ENCODE measurements around the gene ERP29. TPM values are rescaled to one million over a fixed set of nuclear protein-coding genes. Genes with fewer than 3 reads are reported as not detected.

ERP29 gene
- 158 TPM for polyA plus RNA-seq (2013, experiment 1 of 2)
- polyA plus RNA-seq (2013, experiment 2 of 2), result 161 TPM

DNA sequence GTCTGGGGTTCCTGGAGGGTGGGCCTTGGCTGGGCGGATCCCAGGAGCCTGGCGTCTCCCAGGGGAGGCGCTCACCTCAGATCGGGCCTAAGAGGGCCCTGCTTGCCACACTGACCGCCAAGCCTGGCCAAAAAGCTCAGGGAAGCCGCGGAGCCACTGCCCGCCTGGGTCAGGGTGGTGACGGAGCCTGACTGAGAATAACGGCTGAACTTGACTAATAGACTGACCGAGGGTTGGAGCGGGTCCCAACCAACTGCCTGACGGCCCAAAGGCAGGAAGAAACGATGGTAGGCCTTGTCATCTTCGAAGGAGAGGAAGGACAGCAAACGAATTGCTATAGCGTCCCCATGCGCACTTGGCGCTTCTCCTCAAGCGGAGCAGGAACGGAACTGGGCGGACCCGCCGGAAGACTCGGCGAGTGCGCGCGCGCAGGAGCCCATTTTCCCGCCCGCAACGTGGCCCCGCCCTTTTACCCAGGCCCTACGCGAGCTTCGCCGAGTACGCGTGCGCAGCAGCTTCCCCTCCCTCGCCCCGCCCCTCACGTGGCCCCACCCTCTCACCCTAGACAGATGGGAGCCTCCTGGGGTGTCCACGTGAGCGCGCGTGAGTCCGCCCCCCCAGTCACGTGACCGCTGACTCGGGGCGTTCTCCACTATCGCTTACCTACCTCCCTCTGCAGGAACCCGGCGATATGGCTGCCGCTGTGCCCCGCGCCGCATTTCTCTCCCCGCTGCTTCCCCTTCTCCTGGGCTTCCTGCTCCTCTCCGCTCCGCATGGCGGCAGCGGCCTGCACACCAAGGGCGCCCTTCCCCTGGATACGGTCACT, at the start of gene ERP29, which contains the start of gene TMEM116:
Gene ERP29 (plus strand): TSS at position 652 of the 826 bp plus-strand sequence. CDS start 40 bp downstream, at position 692.
Gene TMEM116 (minus strand): TSS at position 391 of the 826 bp plus-strand sequence. CDS start 7,895 bp downstream, outside the sequence.
- Histone ChIP-seq H3K27ac (ENCODE audit: low read length, poor library complexity, severe bottlenecking) (peak within 1 kb of the TSS; percentile 94), H3K9me3 (ENCODE audit: control insufficient read depth, low read length) (no peaks in the 10 kb centered on the region), H4K91ac (ENCODE audit: low read length) (peak within 1 kb of the TSS; percentile 91), H2BK12ac (ENCODE audit: low read length in 2 of 2) (peak within 1 kb of the TSS; percentile 28 to 45), H3K27me3 (ENCODE audit: control insufficient read depth in 1 of 2, insufficient read depth in 1 of 2, low read length in 2 of 2) (no peaks in the 10 kb centered on the region), H2BK120ac (ENCODE audit: low read depth, low read length) (peak within 1 kb of the TSS; percentile 87), H2BK5ac (ENCODE audit: low read depth, low read length, poor library complexity, severe bottlenecking) (peak within 1 kb of the TSS; percentile 92), H3K4me1 (ENCODE audit: control insufficient read depth, insufficient read depth, low read depth, low read length) (peaks cover 6% of the 10 kb centered on the region), H2AK5ac (ENCODE audit: low read length, severe bottlenecking) (no peak within 1 kb of the TSS), H3K4me3 (ENCODE audit: insufficient read depth in 1 of 2, low read depth in 1 of 2, low read length in 2 of 2) (peak within 1 kb of the TSS; percentile 94 to 100), H3K4ac (ENCODE audit: low read depth in 1 of 2, low read length in 2 of 2) (peak within 1 kb of the TSS; percentile 84 to 89), H4K8ac (ENCODE audit: low read length) (peak within 1 kb of the TSS; percentile 93), H3K9ac (ENCODE audit: low read length) (peak within 1 kb of the TSS; percentile 100), H3K4me2 (ENCODE audit: low read length, poor library complexity, severe bottlenecking) (peak within 1 kb of the TSS; percentile 83), H3K23ac (ENCODE audit: low read length in 2 of 2) (peak within 1 kb of the TSS; percentile 45 to 98), H3K79me1 (replicated peaks; ENCODE audit: low read length, poor library complexity, severe bottlenecking) (peaks cover 18% of the 10 kb centered on the region), H2AFZ (ENCODE audit: low read depth, low read length) (peak within 1 kb of the TSS; percentile 80), H3K18ac (ENCODE audit: low read depth in 1 of 2, low read length in 2 of 2) (peak within 1 kb of the TSS; percentile 83 to 93), H3K14ac (ENCODE audit: low read length in 2 of 2) (peak within 1 kb of the TSS in 1 of 2 experiments; percentile 91), H3K36me3 (ENCODE audit: control insufficient read depth in 1 of 2, insufficient read depth in 2 of 2, low read depth in 1 of 2, low read length in 2 of 2) (peaks cover 0 to 20% of the 10 kb centered on the region in 2 experiments), H2BK15ac (ENCODE audit: low read depth, poor library complexity, severe bottlenecking) (peak within 1 kb of the TSS; percentile 71)
- peak; percentile 98 for DNase-seq
- under 1% methylated on average over 67 of the region's 67 CpGs for WGBS

DNA sequence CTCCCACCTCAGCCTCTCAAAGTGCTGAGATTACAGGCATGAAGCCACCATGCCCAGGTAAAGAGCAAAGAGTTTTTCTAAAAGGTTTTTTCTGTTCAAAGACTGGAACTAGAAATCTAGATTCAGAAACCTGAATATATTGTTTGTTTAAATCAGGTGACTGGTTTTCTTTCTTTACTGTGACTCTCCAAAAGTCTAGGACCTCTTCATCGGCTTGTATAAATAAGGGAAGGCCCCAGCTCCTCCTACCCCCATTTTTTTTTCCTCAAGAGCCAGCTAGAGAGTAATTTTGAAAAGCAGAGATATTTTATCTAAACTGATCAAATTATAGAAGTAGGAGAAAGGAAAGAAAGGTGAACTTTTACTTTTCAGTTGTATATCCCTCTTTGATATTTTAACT, 48.3 kb upstream of the ERP29 start:
- Histone ChIP-seq H3K18ac (ENCODE audit: low read depth in 1 of 2, low read length in 2 of 2) (no peak overlapping the region), H3K27me3 (ENCODE audit: control insufficient read depth in 1 of 2, insufficient read depth in 1 of 2, low read length in 2 of 2) (no peaks in the 10 kb centered on the region), H3K79me1 (replicated peaks; ENCODE audit: low read length, poor library complexity, severe bottlenecking) (no peaks in the 10 kb centered on the region), H2BK5ac (ENCODE audit: low read depth, low read length, poor library complexity, severe bottlenecking) (no peak overlapping the region), H2BK120ac (ENCODE audit: low read depth, low read length) (no peak overlapping the region), H3K4me3 (ENCODE audit: insufficient read depth in 1 of 2, low read depth in 1 of 2, low read length in 2 of 2) (no peak overlapping the region), H3K9ac (ENCODE audit: low read length) (no peak overlapping the region), H3K23ac (ENCODE audit: low read length in 2 of 2) (no peak overlapping the region), H2BK15ac (ENCODE audit: low read depth, poor library complexity, severe bottlenecking) (no peak overlapping the region), H3K4me2 (ENCODE audit: low read length, poor library complexity, severe bottlenecking) (no peak overlapping the region), H2AFZ (ENCODE audit: low read depth, low read length) (no peak overlapping the region), H4K8ac (ENCODE audit: low read length) (no peak overlapping the region), H4K91ac (ENCODE audit: low read length) (no peak overlapping the region), H3K9me3 (ENCODE audit: control insufficient read depth, low read length) (peaks cover 1% of the 10 kb centered on the region), H3K4ac (ENCODE audit: low read depth in 1 of 2, low read length in 2 of 2) (no peak overlapping the region), H3K27ac (ENCODE audit: low read length, poor library complexity, severe bottlenecking) (no peak overlapping the region), H3K14ac (ENCODE audit: low read length in 2 of 2) (no peak overlapping the region), H2AK5ac (ENCODE audit: low read length, severe bottlenecking) (no peak overlapping the region), H3K36me3 (ENCODE audit: control insufficient read depth in 1 of 2, insufficient read depth in 2 of 2, low read depth in 1 of 2, low read length in 2 of 2) (no peaks in the 10 kb centered on the region), H2BK12ac (ENCODE audit: low read length in 2 of 2) (no peak overlapping the region), H3K4me1 (ENCODE audit: control insufficient read depth, insufficient read depth, low read depth, low read length) (no peaks in the 10 kb centered on the region)
- no CpG with 5 or more reads among the region's 1 CpG for WGBS
- DNase-seq, result no peak

DNA sequence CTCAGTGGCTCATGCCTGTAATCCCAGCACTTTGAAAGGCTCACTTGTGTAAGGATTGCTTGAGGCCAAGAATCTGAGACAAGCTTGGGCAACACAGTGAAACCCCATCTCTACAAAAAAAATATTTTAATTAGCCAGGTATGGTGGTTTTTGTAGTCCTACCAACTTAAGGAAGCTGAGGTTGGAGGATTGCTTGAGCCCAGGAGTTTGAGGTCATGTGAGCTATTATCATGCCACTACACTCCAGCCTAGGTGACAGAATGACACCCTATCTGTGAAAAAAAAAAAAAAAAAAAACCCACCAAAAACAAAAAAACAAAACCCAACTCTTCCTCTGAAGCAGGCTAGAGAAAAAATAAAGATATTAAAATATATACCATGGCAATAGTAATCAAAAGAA, 41.4 kb upstream of the ERP29 start:
- Histone ChIP-seq H2AK5ac (ENCODE audit: low read length, severe bottlenecking) (no peak overlapping the region), H3K36me3 (ENCODE audit: control insufficient read depth in 1 of 2, insufficient read depth in 2 of 2, low read depth in 1 of 2, low read length in 2 of 2) (no peaks in the 10 kb centered on the region), H3K18ac (ENCODE audit: low read depth in 1 of 2, low read length in 2 of 2) (no peak overlapping the region), H2AFZ (ENCODE audit: low read depth, low read length) (no peak overlapping the region), H3K27ac (ENCODE audit: low read length, poor library complexity, severe bottlenecking) (no peak overlapping the region), H3K4me1 (ENCODE audit: control insufficient read depth, insufficient read depth, low read depth, low read length) (no peaks in the 10 kb centered on the region), H3K4me3 (ENCODE audit: insufficient read depth in 1 of 2, low read depth in 1 of 2, low read length in 2 of 2) (no peak overlapping the region), H2BK15ac (ENCODE audit: low read depth, poor library complexity, severe bottlenecking) (no peak overlapping the region), H3K4me2 (ENCODE audit: low read length, poor library complexity, severe bottlenecking) (no peak overlapping the region), H4K91ac (ENCODE audit: low read length) (no peak overlapping the region), H2BK5ac (ENCODE audit: low read depth, low read length, poor library complexity, severe bottlenecking) (no peak overlapping the region), H3K14ac (ENCODE audit: low read length in 2 of 2) (no peak overlapping the region), H3K27me3 (ENCODE audit: control insufficient read depth in 1 of 2, insufficient read depth in 1 of 2, low read length in 2 of 2) (no peaks in the 10 kb centered on the region), H3K79me1 (replicated peaks; ENCODE audit: low read length, poor library complexity, severe bottlenecking) (no peaks in the 10 kb centered on the region), H3K23ac (ENCODE audit: low read length in 2 of 2) (no peak overlapping the region), H3K9me3 (ENCODE audit: control insufficient read depth, low read length) (peaks cover 35% of the 10 kb centered on the region), H3K4ac (ENCODE audit: low read depth in 1 of 2, low read length in 2 of 2) (no peak overlapping the region), H2BK120ac (ENCODE audit: low read depth, low read length) (no peak overlapping the region), H2BK12ac (ENCODE audit: low read length in 2 of 2) (no peak overlapping the region), H3K9ac (ENCODE audit: low read length) (no peak overlapping the region), H4K8ac (ENCODE audit: low read length) (no peak overlapping the region)
- DNase-seq, result no peak

DNA sequence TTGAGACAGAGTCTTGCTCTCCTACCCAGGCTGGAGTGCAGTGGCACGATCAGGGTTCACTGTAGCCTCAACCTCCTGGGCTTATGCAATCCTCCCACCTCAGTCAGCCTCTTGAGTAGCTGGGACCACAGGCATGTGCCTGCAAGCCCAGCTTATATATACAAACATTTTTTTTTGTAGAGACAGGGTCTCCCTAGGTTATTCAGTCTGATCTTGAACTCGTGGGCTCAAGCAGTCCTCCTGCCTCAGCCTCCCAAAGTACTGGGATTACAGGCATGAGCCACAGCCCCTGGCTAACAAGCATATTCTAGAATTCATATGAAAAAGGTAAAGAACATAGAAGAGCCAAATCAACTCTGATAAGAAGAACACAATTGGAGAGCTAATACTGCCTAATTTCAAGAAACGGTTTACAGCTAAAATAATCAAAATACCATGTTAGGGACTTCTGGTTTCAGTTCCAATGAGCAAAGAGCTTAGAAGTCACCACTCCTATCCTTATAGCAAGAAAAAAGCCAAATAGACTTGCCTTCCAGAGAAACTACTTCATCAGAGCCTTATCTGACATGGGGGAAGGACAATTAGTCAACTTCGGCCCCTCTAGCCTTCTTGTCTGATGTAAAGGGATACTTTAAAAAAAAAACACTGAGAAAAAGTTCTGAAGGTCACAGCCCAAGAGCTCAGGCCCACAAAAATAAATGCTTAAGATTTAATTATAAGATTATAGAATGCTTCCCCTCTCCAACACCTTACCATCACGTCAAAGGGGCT, 37.9 kb upstream of the ERP29 start:
- no peak overlapping the region for H3K4me2 ChIP-seq (ENCODE audit: low read length, poor library complexity, severe bottlenecking)
- H3K79me1 ChIP-seq (replicated peaks; ENCODE audit: low read length, poor library complexity, severe bottlenecking), result no peaks in the 10 kb centered on the region
- no peak overlapping the region for H3K18ac ChIP-seq (ENCODE audit: low read depth in 1 of 2, low read length in 2 of 2)
- H3K4me3 ChIP-seq (ENCODE audit: insufficient read depth in 1 of 2, low read depth in 1 of 2, low read length in 2 of 2), result no peak overlapping the region
- no peaks in the 10 kb centered on the region for H3K36me3 ChIP-seq (ENCODE audit: control insufficient read depth in 1 of 2, insufficient read depth in 2 of 2, low read depth in 1 of 2, low read length in 2 of 2)
- H2AK5ac ChIP-seq (ENCODE audit: low read length, severe bottlenecking), result no peak overlapping the region
- no peaks in the 10 kb centered on the region for H3K27me3 ChIP-seq (ENCODE audit: control insufficient read depth in 1 of 2, insufficient read depth in 1 of 2, low read length in 2 of 2)
- no peak overlapping the region for H3K9ac ChIP-seq (ENCODE audit: low read length)
- H3K4ac ChIP-seq (ENCODE audit: low read depth in 1 of 2, low read length in 2 of 2), result no peak overlapping the region
- H2BK5ac ChIP-seq (ENCODE audit: low read depth, low read length, poor library complexity, severe bottlenecking), result no peak overlapping the region
- H2BK15ac ChIP-seq (ENCODE audit: low read depth, poor library complexity, severe bottlenecking), result no peak overlapping the region
- H4K91ac ChIP-seq (ENCODE audit: low read length), result no peak overlapping the region
- 79% methylated on average over 3 of the region's 5 CpGs for WGBS
- H3K27ac ChIP-seq (ENCODE audit: low read length, poor library complexity, severe bottlenecking), result no peak overlapping the region
- H2BK12ac ChIP-seq (ENCODE audit: low read length in 2 of 2), result no peak overlapping the region
- H2BK120ac ChIP-seq (ENCODE audit: low read depth, low read length), result no peak overlapping the region
- no peak overlapping the region for H2AFZ ChIP-seq (ENCODE audit: low read depth, low read length)
- H4K8ac ChIP-seq (ENCODE audit: low read length), result no peak overlapping the region
- DNase-seq, result peak; percentile 76
- no peak overlapping the region for H3K14ac ChIP-seq (ENCODE audit: low read length in 2 of 2)
- no peaks in the 10 kb centered on the region for H3K4me1 ChIP-seq (ENCODE audit: control insufficient read depth, insufficient read depth, low read depth, low read length)
- peaks cover 34% of the 10 kb centered on the region for H3K9me3 ChIP-seq (ENCODE audit: control insufficient read depth, low read length)
- no peak overlapping the region for H3K23ac ChIP-seq (ENCODE audit: low read length in 2 of 2)
